GM13976 (cell line): ENCODE measurements around the gene MAP7D2.

Experiments
- DNase-seq: peaks from one replicate; pipeline ENCODE4 v3.0.0; 2012; ENCODE audit warnings: low spot score
- in situ Hi-C: fragments of 300-500 bp; cut with MboI; formaldehyde crosslinking; loops from one replicate; pipeline ENCODE4 v1.12.0; 2022; ENCODE audit warnings: low sequenced_read_pairs, mixed read lengths, inconsistent platforms; ENCODE audit not compliant: unreplicated experiment
- TF ChIP-seq, protein P1 (sequence below): IDR thresholded peaks from 2 replicates; pipeline ENCODE4 v1.5.1; 2012; ENCODE audit warnings: borderline replicate concordance, mild to moderate bottlenecking; ENCODE audit not compliant: insufficient read depth; ENCODE audit errors: extremely low read depth, missing control alignments, control extremely low read depth

MAP7D2 gene

DNA sequence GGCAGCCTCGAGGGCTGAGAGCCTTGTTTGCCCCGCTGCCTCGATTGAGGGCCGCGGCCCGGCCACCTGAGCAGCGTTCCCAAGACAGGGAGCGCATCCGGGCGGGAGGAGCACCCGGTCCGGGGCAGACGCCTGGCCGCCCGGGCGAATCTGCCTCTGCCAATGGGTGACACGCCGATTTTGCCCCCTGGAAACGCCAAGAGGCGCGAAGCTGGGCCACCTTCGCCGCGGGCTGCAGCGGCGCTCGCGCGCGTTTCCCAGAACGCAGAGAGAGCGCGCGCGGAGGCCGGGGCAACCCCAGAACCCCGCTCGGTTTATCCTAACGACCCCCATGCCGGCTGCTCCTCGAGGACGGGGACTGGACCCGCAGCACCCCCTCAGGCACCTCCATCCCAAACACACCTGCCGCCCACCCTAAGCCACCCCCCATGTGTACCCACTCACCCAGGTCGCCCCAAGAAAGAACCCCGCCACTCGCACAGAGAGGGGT is 575 bp downstream of the MAP7D2 start:
- in situ Hi-C loops, result no loop called here
- no peak for DNase-seq
- TF ChIP-seq, protein P1, sequence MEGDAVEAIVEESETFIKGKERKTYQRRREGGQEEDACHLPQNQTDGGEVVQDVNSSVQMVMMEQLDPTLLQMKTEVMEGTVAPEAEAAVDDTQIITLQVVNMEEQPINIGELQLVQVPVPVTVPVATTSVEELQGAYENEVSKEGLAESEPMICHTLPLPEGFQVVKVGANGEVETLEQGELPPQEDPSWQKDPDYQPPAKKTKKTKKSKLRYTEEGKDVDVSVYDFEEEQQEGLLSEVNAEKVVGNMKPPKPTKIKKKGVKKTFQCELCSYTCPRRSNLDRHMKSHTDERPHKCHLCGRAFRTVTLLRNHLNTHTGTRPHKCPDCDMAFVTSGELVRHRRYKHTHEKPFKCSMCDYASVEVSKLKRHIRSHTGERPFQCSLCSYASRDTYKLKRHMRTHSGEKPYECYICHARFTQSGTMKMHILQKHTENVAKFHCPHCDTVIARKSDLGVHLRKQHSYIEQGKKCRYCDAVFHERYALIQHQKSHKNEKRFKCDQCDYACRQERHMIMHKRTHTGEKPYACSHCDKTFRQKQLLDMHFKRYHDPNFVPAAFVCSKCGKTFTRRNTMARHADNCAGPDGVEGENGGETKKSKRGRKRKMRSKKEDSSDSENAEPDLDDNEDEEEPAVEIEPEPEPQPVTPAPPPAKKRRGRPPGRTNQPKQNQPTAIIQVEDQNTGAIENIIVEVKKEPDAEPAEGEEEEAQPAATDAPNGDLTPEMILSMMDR, result no peak

DNA sequence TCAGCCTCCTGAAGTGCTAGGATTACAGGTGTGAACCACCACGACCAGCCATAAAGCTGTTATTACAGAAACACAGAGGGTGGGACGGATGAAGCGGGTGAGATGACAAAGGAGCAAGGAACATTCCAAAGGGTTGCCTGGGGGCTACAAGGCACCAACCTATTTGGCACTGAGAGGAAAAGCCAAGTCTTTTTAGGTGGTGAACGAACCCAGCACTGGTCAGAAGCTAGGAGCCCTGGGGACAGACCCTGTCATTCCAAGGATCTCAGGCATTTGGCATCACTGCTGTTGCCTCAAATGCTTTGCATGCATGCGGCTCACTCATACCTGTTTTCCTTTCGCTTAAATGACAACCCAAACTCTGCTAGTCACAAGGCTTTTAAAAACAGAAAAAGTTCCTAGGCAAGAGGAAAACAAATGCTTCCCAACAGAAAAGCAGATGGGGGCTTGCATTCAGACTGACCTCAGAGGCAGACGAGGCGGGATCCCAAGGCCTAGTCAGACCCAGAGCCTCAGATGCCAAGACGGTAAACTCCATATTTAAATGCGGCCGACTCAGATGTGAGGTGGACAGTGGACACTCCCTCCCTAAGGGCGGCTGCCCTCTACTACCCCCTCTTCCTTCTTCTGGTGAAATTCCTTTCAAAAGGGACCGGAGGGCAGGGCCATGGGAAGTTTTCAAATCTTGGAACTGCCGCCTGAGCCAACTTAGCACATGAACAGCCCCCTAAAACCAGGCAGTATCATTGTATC is 4.5 kb downstream of the MAP7D2 start:
- in situ Hi-C loops, result no loop called here
- TF ChIP-seq, protein P1, result no peak
- DNase-seq, result no peak

DNA sequence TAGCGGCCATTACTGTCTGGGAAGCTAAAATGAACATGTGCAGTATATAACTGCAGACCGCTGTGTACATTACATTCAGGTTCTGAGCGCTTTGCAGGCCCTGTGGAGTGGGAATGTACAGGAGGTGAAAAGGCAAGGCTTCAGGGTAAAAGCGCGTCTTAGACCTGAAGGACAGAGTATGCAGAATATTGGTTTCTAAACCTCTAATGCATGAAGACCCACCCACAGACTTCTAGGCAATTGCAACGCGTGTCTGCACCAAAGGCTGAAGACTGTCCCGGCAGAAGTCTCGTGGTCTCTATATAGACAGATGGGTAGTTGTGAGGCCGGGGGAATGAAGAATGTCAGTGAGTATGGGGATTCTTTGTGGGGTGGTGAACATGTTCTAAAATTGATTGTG is 5.4 kb downstream of the MAP7D2 start:
- TF ChIP-seq, protein P1, result no peak
- no peak for DNase-seq
- in situ Hi-C loops, result no loop called here

DNA sequence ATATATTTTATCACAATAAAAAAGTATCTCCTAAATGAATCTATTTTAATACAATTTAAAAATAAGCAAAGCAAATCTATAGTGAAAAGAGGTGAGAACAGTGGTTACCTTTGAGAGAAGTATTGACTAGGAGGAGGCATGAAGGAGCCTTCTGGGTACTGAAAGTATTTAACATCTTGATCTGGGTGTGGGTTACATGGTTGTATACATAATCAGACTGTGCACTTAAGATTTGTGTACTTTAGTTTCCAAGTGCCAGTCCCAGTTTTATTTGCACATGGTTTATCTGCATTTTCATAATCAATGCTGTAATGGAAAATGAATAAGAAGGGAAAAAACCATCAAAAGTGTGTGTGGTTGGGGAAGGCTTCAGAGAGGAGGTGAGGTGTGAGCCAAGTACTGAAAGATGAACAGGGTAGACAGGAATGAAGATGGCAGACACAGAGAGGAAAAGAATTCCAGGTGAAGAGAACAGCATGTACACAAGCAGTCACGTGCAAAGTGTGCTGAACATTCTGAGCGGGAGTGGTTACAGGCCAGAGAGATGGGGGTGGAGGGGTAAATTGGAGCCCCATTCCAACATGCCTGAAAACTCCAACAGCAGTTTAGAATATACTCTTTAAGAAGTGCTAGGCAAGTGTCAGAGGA is 14.6 kb downstream of the MAP7D2 start:
- DNase-seq, result no peak
- in situ Hi-C loops, result no loop called here
- TF ChIP-seq, protein P1, result no peak

DNA sequence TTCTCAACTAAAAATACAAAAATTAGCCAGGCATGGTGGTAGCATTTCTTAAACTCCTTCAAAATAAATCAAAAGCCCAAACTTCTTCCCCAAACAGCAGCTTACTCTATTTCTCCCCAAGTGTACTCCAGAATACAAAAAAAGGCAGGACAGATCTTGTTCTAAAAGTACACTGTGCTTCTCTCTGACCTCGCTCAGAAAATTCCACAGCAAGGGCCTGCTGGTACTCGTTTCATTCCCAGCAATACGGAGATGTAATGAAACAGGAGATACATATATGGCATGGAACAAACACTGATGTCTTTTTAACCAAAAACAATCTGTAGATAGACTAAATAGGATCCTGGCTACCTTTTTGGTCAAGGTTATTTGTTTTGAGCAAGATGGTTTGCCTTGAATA is 25.2 kb downstream of the MAP7D2 start:
- TF ChIP-seq, protein P1, result no peak
- in situ Hi-C loops, result no loop called here
- DNase-seq, result no peak

DNA sequence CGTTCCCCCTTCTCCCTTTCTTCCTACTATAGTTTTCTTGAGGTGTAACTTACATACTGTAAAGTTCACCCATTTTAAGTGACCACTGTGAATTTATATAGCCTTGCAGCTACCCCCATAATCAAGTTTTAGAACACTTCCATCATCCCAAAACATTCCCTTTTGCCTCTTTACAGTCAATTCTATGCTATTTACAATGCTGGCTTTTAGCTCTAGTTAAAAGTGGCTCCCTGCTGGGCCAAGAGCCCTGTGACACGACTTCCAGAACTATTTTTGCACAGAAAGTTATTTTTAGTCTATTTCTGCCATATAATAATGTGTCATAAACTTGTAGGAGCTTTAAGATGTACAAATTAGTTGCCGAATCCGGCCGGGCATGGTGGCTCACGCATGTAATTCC is 26.9 kb downstream of the MAP7D2 start:
- no peak for DNase-seq
- TF ChIP-seq, protein P1, result no peak
- in situ Hi-C loops, result no loop called here
